ENCODE measurements around the gene VRK2. TPM values are rescaled to one million over a fixed set of nuclear protein-coding genes. Genes with fewer than 3 reads are reported as not detected.

Gene VRK2
- total RNA-seq, 2 donors from 2014 or later, result 26.3 to 27.1 TPM

Other genes starting within 250 kb of the VRK2 start
- 10 to 100 TPM; 17.6 to 28.0 TPM for gene FANCL, start 194.5 kb downstream of the VRK2 start, total RNA-seq

All from natural killer cell treated with Interleukin-12 subunit alpha and Interleukin-12 subunit beta and Interleukin-15 and Interleukin-18, amount 100 ng/mL, for 72 hours (primary cell).